WTC11 (cell line): Measurements from ENCODE around the gene PPP1CB.

Experiments
- AR ChIP-seq: fragments of 250-450 bp; sonication (Bioruptor Pico); IDR thresholded peaks from 2 replicates; pipeline ENCODE4 v1.9.0; 2021; ENCODE audit warnings: mild to moderate bottlenecking
- ARID4B ChIP-seq: sonication (generic); formaldehyde crosslinking; IDR thresholded peaks from 2 replicates; pipeline ENCODE4 v1.8.0; 2023; ENCODE audit warnings: missing genetic modification reagents, mild to moderate bottlenecking, borderline replicate concordance
- ATF1 ChIP-seq: sonication (generic); formaldehyde crosslinking; IDR thresholded peaks from 2 replicates; pipeline ENCODE4 v1.8.1; 2023; ENCODE audit warnings: mild to moderate bottlenecking, moderate library complexity, missing genetic modification reagents
- CBFB ChIP-seq: sonication (generic); formaldehyde crosslinking; IDR thresholded peaks from 2 replicates; pipeline ENCODE4 v1.8.1; 2022; ENCODE audit warnings: mild to moderate bottlenecking, low read depth, missing genetic modification reagents
- CREB1 ChIP-seq: sonication (generic); formaldehyde crosslinking; IDR thresholded peaks from 2 replicates; pipeline ENCODE4 v1.8.0; 2023; ENCODE audit warnings: mild to moderate bottlenecking, missing genetic modification reagents
- CTCF ChIP-seq: fragments of 200-600 bp; IDR thresholded peaks from 2 replicates; pipeline ENCODE4 v1.8.0; 2022; ENCODE audit warnings: antibody characterized with exemption
- FOXK1 ChIP-seq: sonication (generic); formaldehyde crosslinking; IDR thresholded peaks from 2 replicates; pipeline ENCODE4 v1.8.0; 2022; ENCODE audit warnings: mild to moderate bottlenecking, moderate library complexity, missing genetic modification reagents
- GABPB1 ChIP-seq: sonication (generic); formaldehyde crosslinking; IDR thresholded peaks from 2 replicates; pipeline ENCODE4 v1.8.1; 2023; ENCODE audit warnings: mild to moderate bottlenecking, missing genetic modification reagents
- MYBL2 ChIP-seq: sonication (generic); formaldehyde crosslinking; IDR thresholded peaks from 2 replicates; pipeline ENCODE4 v1.8.1; 2023; ENCODE audit warnings: mild to moderate bottlenecking, moderate library complexity, missing genetic modification reagents
- RORB ChIP-seq: fragments of 250-450 bp; sonication (Bioruptor Pico); IDR thresholded peaks from 2 replicates; pipeline ENCODE4 v1.9.0; 2021; ENCODE audit warnings: mild to moderate bottlenecking
- TEAD4 ChIP-seq: sonication (generic); formaldehyde crosslinking; IDR thresholded peaks from 2 replicates; pipeline ENCODE4 v1.8.0; 2022; ENCODE audit warnings: mild to moderate bottlenecking, missing genetic modification reagents
- TP53 ChIP-seq: sonication (generic); formaldehyde crosslinking; IDR thresholded peaks from 2 replicates; pipeline ENCODE4 v1.8.1; 2023; ENCODE audit warnings: mild to moderate bottlenecking, missing genetic modification reagents
- USF1 ChIP-seq: sonication (generic); formaldehyde crosslinking; IDR thresholded peaks from 2 replicates; pipeline ENCODE4 v1.8.0; 2022; ENCODE audit warnings: mild to moderate bottlenecking, missing genetic modification reagents

- TF ChIP-seq CBFB (CRISPR knock-in tag): no peak
- TF ChIP-seq CTCF: no peak
- TF ChIP-seq RORB: no peak
- TF ChIP-seq ATF1 (CRISPR knock-in tag): no peak
- no peak for TF ChIP-seq USF1
- TF ChIP-seq AR (CRISPR knock-in tag): no peak
- no peak for TF ChIP-seq TEAD4 (CRISPR knock-in tag)
- TF ChIP-seq GABPB1: no peak
- no peak for TF ChIP-seq FOXK1 (CRISPR knock-in tag)
- no peak for TF ChIP-seq TP53 (CRISPR knock-in tag)
- no peak for TF ChIP-seq MYBL2
- TF ChIP-seq CREB1 (CRISPR knock-in tag): no peak
- TF ChIP-seq ARID4B: no peak
Measured at GRCh38 chr2:28748176-28748575, 3.5 kb upstream of the PPP1CB start.
